Liver (tissue), 9 donors: ENCODE measurements around the gene MAST2. TPM values are rescaled to one million over a fixed set of nuclear protein-coding genes. Genes with fewer than 3 reads are reported as not detected.

Experiments
- DNase-seq: peaks from one replicate; pipeline ENCODE4 v3.0.0-alpha.2; 2017; ENCODE audit warnings: low spot score
- H3K27ac ChIP-seq, 2 donors: one replicate each; pipeline ENCODE4 v1.7.0; 2013; ENCODE audit warnings: inconsistent platforms in 2 of 2, low read length in 2 of 2, control low read depth in 1 of 2, low read depth in 1 of 2, mild to moderate bottlenecking in 1 of 2
- H3K27me3 ChIP-seq, 4 donors: one replicate each; pipeline versions ENCODE4 v1.6.1 to v1.7.0; 2013; ENCODE audit warnings: low read length in 3 of 4, inconsistent platforms in 1 of 4, mild to moderate bottlenecking in 1 of 4, moderate library complexity in 1 of 4; ENCODE audit not compliant: control insufficient read depth in 4 of 4, insufficient read depth in 4 of 4
- H3K36me3 ChIP-seq, 4 donors: one replicate each; pipeline versions ENCODE4 v1.6.1 to v1.7.0; 2013; ENCODE audit warnings: low read length in 3 of 4, mild to moderate bottlenecking in 3 of 4, low read depth in 1 of 4, moderate library complexity in 1 of 4; ENCODE audit not compliant: control insufficient read depth in 4 of 4, insufficient read depth in 3 of 4
- H3K4me1 ChIP-seq, 4 donors: one replicate each; pipeline versions ENCODE4 v1.6.1 to v1.7.0; 2013; ENCODE audit warnings: low read length in 3 of 4, mild to moderate bottlenecking in 3 of 4, moderate library complexity in 1 of 4; ENCODE audit not compliant: control insufficient read depth in 4 of 4, insufficient read depth in 4 of 4
- H3K4me3 ChIP-seq, 3 donors: one replicate each; pipeline versions ENCODE4 v1.6.1 to v1.7.0; 2013; ENCODE audit warnings: low read length in 3 of 3, control low read depth in 1 of 3, low read depth in 1 of 3, mild to moderate bottlenecking in 1 of 3
- H3K9ac ChIP-seq, 2 donors: one replicate each; pipeline ENCODE4 v1.7.0; 2013; ENCODE audit warnings: low read length in 2 of 2, mild to moderate bottlenecking in 2 of 2, moderate library complexity in 2 of 2, control low read depth in 1 of 2, low read depth in 1 of 2
- H3K9me3 ChIP-seq, 4 donors: one replicate each; pipeline versions ENCODE4 v1.6.1 to v1.7.0; 2013; ENCODE audit warnings: low read length in 3 of 4; ENCODE audit not compliant: control insufficient read depth in 4 of 4
- EGR1 ChIP-seq, 2 donors: IDR thresholded peaks; 2 replicates each; pipeline ENCODE4 v1.6.1; 2016 to 2018; ENCODE audit warnings: antibody characterized with exemption in 2 of 2, low read depth in 2 of 2
- FOXA1 ChIP-seq: IDR thresholded peaks from 2 replicates; pipeline ENCODE4 v1.6.1; 2016; ENCODE audit warnings: antibody characterized with exemption
- FOXA2 ChIP-seq: IDR thresholded peaks from 2 replicates; pipeline ENCODE4 v1.6.1; 2016; ENCODE audit warnings: antibody characterized with exemption
- GABPA ChIP-seq, 2 donors: IDR thresholded peaks in 1 of 2; conservative IDR thresholded peaks in 1 of 2; 2 replicates each; pipeline ENCODE4 v1.6.1; 2016; ENCODE audit warnings: antibody characterized with exemption in 2 of 2, mild to moderate bottlenecking in 1 of 2, moderate library complexity in 1 of 2
- HNF4A ChIP-seq, 2 donors: conservative IDR thresholded peaks; 2 replicates each; pipeline ENCODE4 v1.6.1; 2016; ENCODE audit warnings: antibody characterized with exemption in 2 of 2, mild to moderate bottlenecking in 2 of 2
- HNF4G ChIP-seq: IDR thresholded peaks from 2 replicates; pipeline ENCODE4 v1.6.1; 2016; ENCODE audit warnings: antibody characterized with exemption
- JUND ChIP-seq, 2 donors: IDR thresholded peaks; 2 replicates each; pipeline ENCODE4 v1.6.1; 2016; ENCODE audit warnings: antibody characterized with exemption in 2 of 2
- NR2F2 ChIP-seq: IDR thresholded peaks from 2 replicates; pipeline ENCODE4 v1.6.1; 2016; ENCODE audit warnings: antibody characterized with exemption
- RAD21 ChIP-seq, 2 donors: IDR thresholded peaks; 2 replicates each; pipeline ENCODE4 v1.6.1; 2016; ENCODE audit warnings: antibody characterized with exemption in 2 of 2, mild to moderate bottlenecking in 2 of 2
- SP1 ChIP-seq: IDR thresholded peaks from 2 replicates; pipeline ENCODE4 v1.6.1; 2018; ENCODE audit warnings: antibody characterized with exemption, mild to moderate bottlenecking
- TAF1 ChIP-seq: conservative IDR thresholded peaks from 2 replicates; pipeline ENCODE4 v1.6.1; 2016; ENCODE audit warnings: antibody characterized with exemption, mild to moderate bottlenecking
- YY1 ChIP-seq: IDR thresholded peaks from 2 replicates; pipeline ENCODE4 v1.6.1; 2016; ENCODE audit warnings: antibody characterized with exemption, mild to moderate bottlenecking
- WGBS: extraction: QIAGEN DNeasy Blood & Tissue Kit; methylation state at CpG from one replicate; pipeline ENCODE4 v1.1.7; 2013; 5-methylcytosine and 5-hydroxymethylcytosine counted together
- polyA plus RNA-seq, 2 donors: library from polyadenylated mRNA; stranded (reverse) in 1 of 2; unstranded in 1 of 2; fragments of 200-250 nt in 1 of 2; fragments of >200 nt in 1 of 2; fragmentation: Nextera tagmentation in 1 of 2; extraction: Ambion mirVana in 1 of 2; gene quantifications; one replicate each; pipeline versions ENCODE4 v1.2.1 to v1.2.3, GENCODE V29; 2013 to 2015
- total RNA-seq, 2 donors: library from RNA; depleted of rRNA; stranded (reverse); fragments of >200 nt; gene quantifications; one replicate each; pipeline ENCODE4 v1.2.3, GENCODE V29; 2014
- TF ChIP-seq, protein P1 (sequence below): fragments of 150-350 bp; IDR thresholded peaks from 2 replicates; pipeline ENCODE4 v1.5.1; 2017; ENCODE audit warnings: improper control_type of control experiment, low read depth, low read length; ENCODE audit not compliant: missing input control
- TF ChIP-seq, protein P2 (sequence below): IDR thresholded peaks from 2 replicates; pipeline ENCODE4 v1.6.1; 2016; ENCODE audit warnings: antibody characterized with exemption, mild to moderate bottlenecking
- TF ChIP-seq, protein P3 (sequence below): IDR thresholded peaks from 2 replicates; pipeline ENCODE4 v1.6.1; 2016; ENCODE audit warnings: antibody characterized with exemption
- TF ChIP-seq, protein P4 (sequence below): IDR thresholded peaks from 2 replicates; pipeline ENCODE4 v1.6.1; 2016; ENCODE audit warnings: antibody characterized with exemption
- TF ChIP-seq, protein P5 (sequence below): IDR thresholded peaks from 2 replicates; pipeline ENCODE4 v1.6.1; 2016; ENCODE audit warnings: antibody characterized with exemption
- donor health status: healthy.
- donor health status: healthy.
- donor health status: healthy.
- donor health status: healthy.
- donor health status: healthy.

Gene MAST2
- total and polyA plus RNA-seq, 4 donors: 4.8 to 9.6 (median 5.7) TPM

DNA sequence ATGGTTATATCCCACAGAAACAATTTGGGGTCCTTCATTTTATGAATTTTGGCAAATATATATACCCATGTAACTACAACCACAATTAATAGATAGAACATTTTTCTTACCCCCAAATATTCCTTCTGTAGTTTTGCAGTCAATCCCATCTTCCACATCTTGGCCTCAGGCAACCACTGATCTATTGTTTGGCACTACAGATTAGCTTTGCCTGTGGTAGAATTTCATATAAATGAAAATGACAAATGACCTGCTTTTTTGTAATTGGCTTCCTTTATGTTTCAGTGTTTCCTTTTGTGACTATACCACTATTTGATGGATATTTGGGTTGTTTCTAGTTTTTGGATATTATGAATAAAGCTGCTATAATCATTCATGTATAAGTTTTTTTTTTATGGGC lies 91.5 kb downstream of the MAST2 start (continued):
- no peak for TF ChIP-seq GABPA (IDR thresholded peaks at IDR 0.05 in 1 of 2, conservative IDR thresholded peaks at IDR 0.05 in 1 of 2)

DNA sequence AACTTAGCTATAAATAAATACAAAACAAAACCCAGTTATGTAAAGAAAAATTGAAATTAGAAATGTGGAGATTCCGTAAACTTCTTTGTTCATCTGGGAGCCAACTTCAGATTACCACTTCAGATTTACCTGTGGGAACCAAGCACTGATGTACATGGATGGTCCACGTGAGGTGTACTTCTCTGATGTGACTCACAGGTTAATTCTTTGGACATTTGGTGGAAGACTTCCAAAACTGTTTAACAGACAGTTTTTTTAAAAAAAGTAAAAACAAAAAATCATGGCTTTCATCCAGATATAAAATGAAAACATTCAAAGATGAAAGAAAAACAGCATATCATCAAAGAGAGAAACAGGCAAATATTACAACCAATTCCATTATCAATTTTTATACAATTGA lies 92.0 kb downstream of the MAST2 start:
- WGBS: 96% methylated on average over 2 of the region's 2 CpGs
- no peak overlapping the region for H3K27ac ChIP-seq
- H3K9ac ChIP-seq: no peak overlapping the region
- no peaks in the 10 kb centered on the region for H3K36me3 ChIP-seq
- no peaks in the 10 kb centered on the region for H3K9me3 ChIP-seq
- H3K4me1 ChIP-seq: peaks cover 0 to 8% (median 1%) of the 10 kb centered on the region in 4 donors
- no peak for DNase-seq
- TF ChIP-seq HNF4G (no peak), SP1 (no peak), FOXA2 (no peak), RAD21 (IDR thresholded peaks at IDR 0.05) (no peak), HNF4A (conservative IDR thresholded peaks at IDR 0.05) (no peak), TAF1 (no peak), YY1 (no peak), GABPA (IDR thresholded peaks at IDR 0.05 in 1 of 2, conservative IDR thresholded peaks at IDR 0.05 in 1 of 2) (no peak), EGR1 (IDR thresholded peaks at IDR 0.05; ENCODE audit: low read depth in 2 of 2) (no peak), FOXA1 (no peak), JUND (IDR thresholded peaks at IDR 0.05) (no peak), NR2F2 (no peak)
- TF ChIP-seq, protein P1, sequence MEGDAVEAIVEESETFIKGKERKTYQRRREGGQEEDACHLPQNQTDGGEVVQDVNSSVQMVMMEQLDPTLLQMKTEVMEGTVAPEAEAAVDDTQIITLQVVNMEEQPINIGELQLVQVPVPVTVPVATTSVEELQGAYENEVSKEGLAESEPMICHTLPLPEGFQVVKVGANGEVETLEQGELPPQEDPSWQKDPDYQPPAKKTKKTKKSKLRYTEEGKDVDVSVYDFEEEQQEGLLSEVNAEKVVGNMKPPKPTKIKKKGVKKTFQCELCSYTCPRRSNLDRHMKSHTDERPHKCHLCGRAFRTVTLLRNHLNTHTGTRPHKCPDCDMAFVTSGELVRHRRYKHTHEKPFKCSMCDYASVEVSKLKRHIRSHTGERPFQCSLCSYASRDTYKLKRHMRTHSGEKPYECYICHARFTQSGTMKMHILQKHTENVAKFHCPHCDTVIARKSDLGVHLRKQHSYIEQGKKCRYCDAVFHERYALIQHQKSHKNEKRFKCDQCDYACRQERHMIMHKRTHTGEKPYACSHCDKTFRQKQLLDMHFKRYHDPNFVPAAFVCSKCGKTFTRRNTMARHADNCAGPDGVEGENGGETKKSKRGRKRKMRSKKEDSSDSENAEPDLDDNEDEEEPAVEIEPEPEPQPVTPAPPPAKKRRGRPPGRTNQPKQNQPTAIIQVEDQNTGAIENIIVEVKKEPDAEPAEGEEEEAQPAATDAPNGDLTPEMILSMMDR: no peak
- TF ChIP-seq, protein P2, sequence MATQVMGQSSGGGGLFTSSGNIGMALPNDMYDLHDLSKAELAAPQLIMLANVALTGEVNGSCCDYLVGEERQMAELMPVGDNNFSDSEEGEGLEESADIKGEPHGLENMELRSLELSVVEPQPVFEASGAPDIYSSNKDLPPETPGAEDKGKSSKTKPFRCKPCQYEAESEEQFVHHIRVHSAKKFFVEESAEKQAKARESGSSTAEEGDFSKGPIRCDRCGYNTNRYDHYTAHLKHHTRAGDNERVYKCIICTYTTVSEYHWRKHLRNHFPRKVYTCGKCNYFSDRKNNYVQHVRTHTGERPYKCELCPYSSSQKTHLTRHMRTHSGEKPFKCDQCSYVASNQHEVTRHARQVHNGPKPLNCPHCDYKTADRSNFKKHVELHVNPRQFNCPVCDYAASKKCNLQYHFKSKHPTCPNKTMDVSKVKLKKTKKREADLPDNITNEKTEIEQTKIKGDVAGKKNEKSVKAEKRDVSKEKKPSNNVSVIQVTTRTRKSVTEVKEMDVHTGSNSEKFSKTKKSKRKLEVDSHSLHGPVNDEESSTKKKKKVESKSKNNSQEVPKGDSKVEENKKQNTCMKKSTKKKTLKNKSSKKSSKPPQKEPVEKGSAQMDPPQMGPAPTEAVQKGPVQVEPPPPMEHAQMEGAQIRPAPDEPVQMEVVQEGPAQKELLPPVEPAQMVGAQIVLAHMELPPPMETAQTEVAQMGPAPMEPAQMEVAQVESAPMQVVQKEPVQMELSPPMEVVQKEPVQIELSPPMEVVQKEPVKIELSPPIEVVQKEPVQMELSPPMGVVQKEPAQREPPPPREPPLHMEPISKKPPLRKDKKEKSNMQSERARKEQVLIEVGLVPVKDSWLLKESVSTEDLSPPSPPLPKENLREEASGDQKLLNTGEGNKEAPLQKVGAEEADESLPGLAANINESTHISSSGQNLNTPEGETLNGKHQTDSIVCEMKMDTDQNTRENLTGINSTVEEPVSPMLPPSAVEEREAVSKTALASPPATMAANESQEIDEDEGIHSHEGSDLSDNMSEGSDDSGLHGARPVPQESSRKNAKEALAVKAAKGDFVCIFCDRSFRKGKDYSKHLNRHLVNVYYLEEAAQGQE: no peak
- TF ChIP-seq, protein P3, sequence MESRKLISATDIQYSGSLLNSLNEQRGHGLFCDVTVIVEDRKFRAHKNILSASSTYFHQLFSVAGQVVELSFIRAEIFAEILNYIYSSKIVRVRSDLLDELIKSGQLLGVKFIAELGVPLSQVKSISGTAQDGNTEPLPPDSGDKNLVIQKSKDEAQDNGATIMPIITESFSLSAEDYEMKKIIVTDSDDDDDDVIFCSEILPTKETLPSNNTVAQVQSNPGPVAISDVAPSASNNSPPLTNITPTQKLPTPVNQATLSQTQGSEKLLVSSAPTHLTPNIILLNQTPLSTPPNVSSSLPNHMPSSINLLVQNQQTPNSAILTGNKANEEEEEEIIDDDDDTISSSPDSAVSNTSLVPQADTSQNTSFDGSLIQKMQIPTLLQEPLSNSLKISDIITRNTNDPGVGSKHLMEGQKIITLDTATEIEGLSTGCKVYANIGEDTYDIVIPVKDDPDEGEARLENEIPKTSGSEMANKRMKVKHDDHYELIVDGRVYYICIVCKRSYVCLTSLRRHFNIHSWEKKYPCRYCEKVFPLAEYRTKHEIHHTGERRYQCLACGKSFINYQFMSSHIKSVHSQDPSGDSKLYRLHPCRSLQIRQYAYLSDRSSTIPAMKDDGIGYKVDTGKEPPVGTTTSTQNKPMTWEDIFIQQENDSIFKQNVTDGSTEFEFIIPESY: no peak
- TF ChIP-seq, protein P4, sequence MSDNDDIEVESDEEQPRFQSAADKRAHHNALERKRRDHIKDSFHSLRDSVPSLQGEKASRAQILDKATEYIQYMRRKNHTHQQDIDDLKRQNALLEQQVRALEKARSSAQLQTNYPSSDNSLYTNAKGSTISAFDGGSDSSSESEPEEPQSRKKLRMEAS: no peak
- TF ChIP-seq, protein P5, sequence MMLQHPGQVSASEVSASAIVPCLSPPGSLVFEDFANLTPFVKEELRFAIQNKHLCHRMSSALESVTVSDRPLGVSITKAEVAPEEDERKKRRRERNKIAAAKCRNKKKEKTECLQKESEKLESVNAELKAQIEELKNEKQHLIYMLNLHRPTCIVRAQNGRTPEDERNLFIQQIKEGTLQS: no peak
- no peak overlapping the region for H3K4me3 ChIP-seq
- H3K27me3 ChIP-seq: no peaks in the 10 kb centered on the region
